IMR-90 (cell line): Measurements from ENCODE around the gene FSD1L. TPM values are rescaled to one million over a fixed set of nuclear protein-coding genes. Genes with fewer than 3 reads are reported as not detected.

Experiments
- ATAC-seq: fragments of 200-7000 bp; cut with Tn5 transposase; 2 replicates; pipeline ENCODE4 v1.9.1; 2020; ENCODE audit warnings: low read depth, mild to moderate bottlenecking, moderate library complexity
- BruUV-seq: library from RNA; stranded (reverse); fragments of 400-500 nt; replicated peaks from 2 replicates; lab custom pipeline; 2021; lab: Mats Ljungman, UMichigan
- CTCF ChIA-PET: fragments of 300-600 bp; formaldehyde crosslinking; extraction: SDS; loops from one replicate; lab custom pipeline; 2021; ENCODE audit warnings: antibody characterized with exemption; lab: Yijun Ruan, JAX
- POLR2A ChIA-PET: fragments of 300-600 bp; sonication (Branson Sonifier 250); formaldehyde crosslinking; loops from one replicate; lab custom pipeline; 2022; ENCODE audit warnings: antibody characterized with exemption; ENCODE audit not compliant: unreplicated experiment; lab: Charles Lee
- DNase-seq: peaks from one replicate; pipeline ENCODE4 v3.0.0; 2013
- H2AFZ ChIP-seq: replicated peaks from 2 replicates; pipeline ENCODE3; 2013; ENCODE audit warnings: low read length, mild to moderate bottlenecking; ENCODE audit not compliant: poor library complexity
- H2AK5ac ChIP-seq: 2 replicates; pipeline ENCODE4 v1.6.1; 2013; ENCODE audit warnings: low read depth, low read length, inconsistent platforms
- H2AK9ac ChIP-seq: replicated peaks from 2 replicates; pipeline ENCODE3; 2013; ENCODE audit warnings: mild to moderate bottlenecking, low read depth, low read length, moderate library complexity; ENCODE audit not compliant: poor library complexity
- H2BK120ac ChIP-seq: 2 replicates; pipeline ENCODE4 v1.6.1; 2013; ENCODE audit warnings: low read depth, low read length, inconsistent platforms
- H2BK15ac ChIP-seq: 3 replicates; pipeline ENCODE4 v1.6.1; 2013; ENCODE audit warnings: low read depth, low read length, inconsistent platforms
- H2BK20ac ChIP-seq: 2 replicates; pipeline ENCODE4 v1.6.1; 2013; ENCODE audit warnings: low read depth, mild to moderate bottlenecking, inconsistent platforms, low read length, moderate library complexity
- H2BK5ac ChIP-seq: 2 replicates; pipeline ENCODE4 v1.6.1; 2013; ENCODE audit warnings: mild to moderate bottlenecking, low read depth, low read length, inconsistent platforms; ENCODE audit not compliant: poor library complexity, severe bottlenecking
- H3K14ac ChIP-seq: replicated peaks from 2 replicates; pipeline ENCODE4 v1.6.1; 2013; ENCODE audit warnings: low read depth, low read length, inconsistent platforms
- H3K18ac ChIP-seq: 2 replicates; pipeline ENCODE4 v1.6.1; 2013; ENCODE audit warnings: low read depth, low read length, control low read depth
- H3K23ac ChIP-seq: 2 replicates; pipeline ENCODE4 v1.6.1; 2013; ENCODE audit warnings: low read depth, low read length, inconsistent platforms
- H3K27ac ChIP-seq: 2 replicates; pipeline ENCODE4 v1.5.1; 2013; ENCODE audit warnings: mild to moderate bottlenecking, control low read depth, low read length; ENCODE audit not compliant: insufficient read depth
- H3K27me3 ChIP-seq: 2 replicates; pipeline ENCODE4 v1.6.1; 2013; ENCODE audit warnings: low read length; ENCODE audit not compliant: control insufficient read depth, insufficient read depth
- H3K36me3 ChIP-seq: 2 replicates; pipeline ENCODE4 v1.6.1; 2013; ENCODE audit warnings: low read length, mixed read lengths; ENCODE audit not compliant: control insufficient read depth, insufficient read depth
- H3K4ac ChIP-seq: 2 replicates; pipeline ENCODE4 v1.6.1; 2013; ENCODE audit warnings: low read depth, low read length, inconsistent platforms
- H3K4me1 ChIP-seq: 2 replicates; pipeline ENCODE4 v1.6.1; 2013; ENCODE audit warnings: low read length, mixed read lengths; ENCODE audit not compliant: control insufficient read depth, insufficient read depth
- H3K4me2 ChIP-seq: 2 replicates; pipeline ENCODE4 v1.6.1; 2013; ENCODE audit warnings: low read depth, mild to moderate bottlenecking, control low read depth, low read length, moderate library complexity
- H3K4me3 ChIP-seq: 2 replicates; pipeline ENCODE4 v1.5.1; 2013; ENCODE audit warnings: low read depth, mild to moderate bottlenecking, control low read depth, low read length, moderate library complexity; ENCODE audit not compliant: insufficient read depth
- H3K56ac ChIP-seq: 2 replicates; pipeline ENCODE4 v1.6.1; 2013; ENCODE audit warnings: low read length, inconsistent platforms; ENCODE audit not compliant: insufficient read depth; ENCODE audit errors: extremely low read depth
- H3K79me1 ChIP-seq, 2 experiments: 2 replicates each; pipeline ENCODE4 v1.6.1; 2013; ENCODE audit warnings: low read length in 2 of 2, inconsistent platforms in 1 of 2, low read depth in 1 of 2
- H3K9ac ChIP-seq: 2 replicates; pipeline ENCODE4 v1.6.1; 2013; ENCODE audit warnings: low read depth, low read length, control low read depth
- H3K9me1 ChIP-seq: 2 replicates; pipeline ENCODE4 v1.6.1; 2013; ENCODE audit warnings: low read length, inconsistent platforms; ENCODE audit not compliant: insufficient read depth
- H3K9me3 ChIP-seq: 2 replicates; pipeline ENCODE4 v1.6.1; 2013; ENCODE audit warnings: low read length; ENCODE audit not compliant: control insufficient read depth, insufficient read depth
- H4K20me1 ChIP-seq: 2 replicates; pipeline ENCODE4 v1.6.1; 2013; ENCODE audit warnings: low read length, inconsistent platforms; ENCODE audit not compliant: insufficient read depth
- H4K5ac ChIP-seq: 2 replicates; pipeline ENCODE4 v1.6.1; 2013; ENCODE audit warnings: mild to moderate bottlenecking, low read depth, low read length, control low read depth
- H4K8ac ChIP-seq, 2 experiments: 2 replicates each; pipeline ENCODE4 v1.6.1; 2013; ENCODE audit warnings: low read depth in 2 of 2, low read length in 2 of 2, control low read depth in 1 of 2, inconsistent platforms in 1 of 2
- H4K91ac ChIP-seq: 2 replicates; pipeline ENCODE4 v1.6.1; 2013; ENCODE audit warnings: low read depth, low read length, inconsistent platforms; ENCODE audit not compliant: insufficient read depth
- BHLHE40 ChIP-seq: fragments of 150-350 bp; IDR thresholded peaks from 2 replicates; pipeline ENCODE4 v1.6.1; 2016; ENCODE audit warnings: mild to moderate bottlenecking, low read depth, low read length
- CEBPB ChIP-seq: IDR thresholded peaks from 2 replicates; pipeline ENCODE4 v1.6.1; 2012; ENCODE audit warnings: low read depth, low read length, improper control_type of control experiment
- CHD1 ChIP-seq: IDR thresholded peaks from 2 replicates; pipeline ENCODE4 v1.6.1; 2012; ENCODE audit warnings: low read depth, low read length, improper control_type of control experiment
- ELK1 ChIP-seq: fragments of 150-350 bp; IDR thresholded peaks from 2 replicates; pipeline ENCODE4 v1.6.1; 2016; ENCODE audit warnings: low read depth, mild to moderate bottlenecking, low read length, moderate library complexity, borderline replicate concordance
- FOS ChIP-seq: fragments of 150-350 bp; IDR thresholded peaks from 2 replicates; pipeline ENCODE4 v1.6.1; 2016; ENCODE audit warnings: low read depth, low read length
- MAZ ChIP-seq: IDR thresholded peaks from 2 replicates; pipeline ENCODE4 v1.6.1; 2012; ENCODE audit warnings: low read depth, mild to moderate bottlenecking, low read length, improper control_type of control experiment, moderate library complexity, borderline replicate concordance
- MXI1 ChIP-seq: IDR thresholded peaks from 2 replicates; pipeline ENCODE4 v1.6.1; 2012; ENCODE audit warnings: low read depth, mild to moderate bottlenecking, low read length, moderate library complexity, borderline replicate concordance
- RAD21 ChIP-seq: IDR thresholded peaks from 2 replicates; pipeline ENCODE4 v1.6.1; 2012; ENCODE audit warnings: low read length, improper control_type of control experiment
- RCOR1 ChIP-seq: IDR thresholded peaks from 2 replicates; pipeline ENCODE4 v1.6.1; 2012; ENCODE audit warnings: mild to moderate bottlenecking, low read length, improper control_type of control experiment; ENCODE audit not compliant: insufficient replicate concordance
- RFX5 ChIP-seq: IDR thresholded peaks from 2 replicates; pipeline ENCODE4 v1.8.0; 2012; ENCODE audit warnings: low read depth, mild to moderate bottlenecking, low read length, moderate library complexity
- SMC3 ChIP-seq: fragments of 150-350 bp; IDR thresholded peaks from 2 replicates; pipeline ENCODE4 v1.6.1; 2016; ENCODE audit warnings: low read depth, mild to moderate bottlenecking, antibody characterized with exemption, low read length, moderate library complexity
- USF2 ChIP-seq: fragments of 150-350 bp; IDR thresholded peaks from 2 replicates; pipeline ENCODE4 v1.6.1; 2017; ENCODE audit warnings: mild to moderate bottlenecking, antibody characterized with exemption, low read length, low read depth
- WGBS, 2 experiments: methylation state at CpG; one replicate each; pipeline versions ENCODE4 v1.1.5 to v1.1.7; 2013; ENCODE audit warnings: missing lambda C conversion rate in 2 of 2; ENCODE audit not compliant: insufficient read length in 1 of 2; ENCODE audit errors: extremely low coverage in 2 of 2; 5-methylcytosine and 5-hydroxymethylcytosine counted together
- dilution Hi-C: fragments of 300-500 bp; cut with HindIII; formaldehyde crosslinking; loops from one replicate; pipeline ENCODE4 v1.14.3; 2018; ENCODE audit warnings: low sequenced_read_pairs; ENCODE audit not compliant: unreplicated experiment
- in situ Hi-C: fragments of 300-500 bp; cut with MboI; formaldehyde crosslinking; loops from 3 replicates; pipeline ENCODE4 v1.14.3; 2019; ENCODE audit warnings: low sequenced_read_pairs, inconsistent platforms, mixed read lengths
- intact Hi-C: fragments of 100-400 bp; cut with micrococcal nuclease; formaldehyde crosslinking; loops from 2 replicates; pipeline ENCODE4 v1.10.0; 2022
- polyA plus RNA-seq, 3 experiments: library from polyadenylated mRNA; depleted of rRNA; stranded (reverse); fragments of >200 nt; gene quantifications; 2 replicates each; pipeline ENCODE4 v1.2.3, GENCODE V29; 2012; ENCODE audit warnings: low replicate concordance in 1 of 3
- total RNA-seq: library from RNA; depleted of rRNA; stranded (reverse); fragments of >200 nt; gene quantifications from 2 replicates; pipeline ENCODE4 v1.2.3, GENCODE V29; 2012
- TF ChIP-seq, protein P1 (sequence below): conservative IDR thresholded peaks from 2 replicates; pipeline ENCODE4 v1.5.1; 2012; ENCODE audit warnings: mild to moderate bottlenecking, low read depth, low read length, improper control_type of control experiment

FSD1L gene
- total and polyA plus RNA-seq, 2 of the 4 experiments (the other 2 are of a cell fraction), result 1.4 to 2.9 TPM

- no peak overlapping the region for H2AK9ac ChIP-seq
- intact Hi-C loops (no loop called here), dilution Hi-C loops (no loop called here), in situ Hi-C loops (no loop called here)
- H2AFZ ChIP-seq, result no peak overlapping the region
- no peaks in the 10 kb centered on the region for H3K36me3 ChIP-seq
- no peaks in the 10 kb centered on the region for H3K79me1 ChIP-seq
- no peak overlapping the region for H2BK5ac ChIP-seq
- H2BK20ac ChIP-seq, result no peak overlapping the region
- H3K14ac ChIP-seq, result no peak overlapping the region
- DNase-seq (peak; percentile 61), ATAC-seq (peak; percentile 86)
- H3K27ac ChIP-seq, result no peak overlapping the region
- H3K56ac ChIP-seq, result no peak overlapping the region
- no peak overlapping the region for H4K91ac ChIP-seq
- no peak overlapping the region; a peak in 1 of 4 replicates for H4K8ac ChIP-seq
- no peaks in the 10 kb centered on the region; the same call in 1 of the 2 replicates for H3K9me1 ChIP-seq
- H3K4me2 ChIP-seq, result no peak overlapping the region
- no peak overlapping the region for H3K4me3 ChIP-seq
- H4K5ac ChIP-seq, result no peak overlapping the region
- 0 out of 2 replicates have a peak overlapping the region, but pooled peaks have one; percentile 30 for H2AK5ac ChIP-seq
- no peak overlapping the region for H2BK120ac ChIP-seq
- no peak overlapping the region for H3K18ac ChIP-seq
- CTCF ChIA-PET, result interaction anchor here (1.7 kb wide), 1 partner anchor 12 kb away, joined by 6 read pairs; no protein-coding TSS in a partner anchor
- H4K20me1 ChIP-seq, result no peaks in the 10 kb centered on the region
- peaks cover 2% of the 10 kb centered on the region; the same call in 1 of the 2 replicates for H3K4me1 ChIP-seq
- H3K4ac ChIP-seq, result no peak overlapping the region
- H3K9ac ChIP-seq, result no peak overlapping the region
- POLR2A ChIA-PET, result no interaction called here
- TF ChIP-seq MXI1, result no peak
- no peak for TF ChIP-seq MAZ
- TF ChIP-seq CHD1, result no peak
- TF ChIP-seq RFX5, result no peak
- TF ChIP-seq SMC3, result peak; percentile 19; the same call in 1 of the 2 replicates
- TF ChIP-seq RCOR1, result no peak
- TF ChIP-seq, protein P1, sequence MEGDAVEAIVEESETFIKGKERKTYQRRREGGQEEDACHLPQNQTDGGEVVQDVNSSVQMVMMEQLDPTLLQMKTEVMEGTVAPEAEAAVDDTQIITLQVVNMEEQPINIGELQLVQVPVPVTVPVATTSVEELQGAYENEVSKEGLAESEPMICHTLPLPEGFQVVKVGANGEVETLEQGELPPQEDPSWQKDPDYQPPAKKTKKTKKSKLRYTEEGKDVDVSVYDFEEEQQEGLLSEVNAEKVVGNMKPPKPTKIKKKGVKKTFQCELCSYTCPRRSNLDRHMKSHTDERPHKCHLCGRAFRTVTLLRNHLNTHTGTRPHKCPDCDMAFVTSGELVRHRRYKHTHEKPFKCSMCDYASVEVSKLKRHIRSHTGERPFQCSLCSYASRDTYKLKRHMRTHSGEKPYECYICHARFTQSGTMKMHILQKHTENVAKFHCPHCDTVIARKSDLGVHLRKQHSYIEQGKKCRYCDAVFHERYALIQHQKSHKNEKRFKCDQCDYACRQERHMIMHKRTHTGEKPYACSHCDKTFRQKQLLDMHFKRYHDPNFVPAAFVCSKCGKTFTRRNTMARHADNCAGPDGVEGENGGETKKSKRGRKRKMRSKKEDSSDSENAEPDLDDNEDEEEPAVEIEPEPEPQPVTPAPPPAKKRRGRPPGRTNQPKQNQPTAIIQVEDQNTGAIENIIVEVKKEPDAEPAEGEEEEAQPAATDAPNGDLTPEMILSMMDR, result peak; percentile 30; the same call in 1 of the 2 replicates
- no peak for TF ChIP-seq USF2
- TF ChIP-seq FOS, result no peak
- peak; percentile 41; the same call in 1 of the 2 replicates for TF ChIP-seq RAD21
- no peak for TF ChIP-seq CEBPB
- TF ChIP-seq ELK1, result no peak
- no peak for TF ChIP-seq BHLHE40
- WGBS, 2 experiments, result no CpG with 5 or more reads among the region's 3 CpGs
- no peaks in the 10 kb centered on the region for H3K27me3 ChIP-seq
- BruUV-seq, result no TSS peak
- H3K9me3 ChIP-seq, result no peaks in the 10 kb centered on the region
- H3K23ac ChIP-seq, result no peak overlapping the region
- H2BK15ac ChIP-seq, result no peak overlapping the region
Measured at GRCh38 chr9:105401651-105402050, 46.2 kb upstream of the FSD1L start.
